HepG2 (cell line): Measurements from ENCODE around the gene RNLS.

Experiments used
- BRCA1 ChIP-seq: sonication (generic); formaldehyde crosslinking; IDR thresholded peaks from 2 replicates; pipeline ENCODE4 v1.4.0; 2020; ENCODE audit warnings: missing genetic modification reagents
- CCAR2 ChIP-seq: fragments of 200-400 bp; formaldehyde crosslinking; optimal IDR thresholded peaks from 2 replicates; pipeline ENCODE3; 2018; ENCODE audit warnings: low read depth, mild to moderate bottlenecking, low read length, moderate library complexity
- GMEB1 ChIP-seq: sonication (generic); formaldehyde crosslinking; IDR thresholded peaks from 2 replicates; pipeline ENCODE4 v1.5.1; 2020; ENCODE audit warnings: missing genetic modification reagents, mild to moderate bottlenecking, borderline replicate concordance
- MLX ChIP-seq: IDR thresholded peaks from 2 replicates; pipeline ENCODE4 v1.6.1; 2016
- POLR2A ChIP-seq, 2 experiments: IDR thresholded peaks; 2 replicates each; pipeline ENCODE4 v1.6.1; 2011; ENCODE audit warnings: low read depth in 2 of 2, low read length in 2 of 2, mild to moderate bottlenecking in 1 of 2, moderate library complexity in 1 of 2; ENCODE audit not compliant: insufficient read depth in 1 of 2
- PRDM15 ChIP-seq: sonication (generic); formaldehyde crosslinking; IDR thresholded peaks from 2 replicates; pipeline ENCODE4 v1.4.0; 2020; ENCODE audit warnings: missing genetic modification reagents
- RARG ChIP-seq: sonication (generic); formaldehyde crosslinking; IDR thresholded peaks from 2 replicates; pipeline ENCODE4 v1.4.0; 2020; ENCODE audit warnings: low read depth, mild to moderate bottlenecking, missing genetic modification reagents
- ZBTB38 ChIP-seq: sonication (generic); formaldehyde crosslinking; IDR thresholded peaks from 2 replicates; pipeline ENCODE4 v1.5.1; 2020; ENCODE audit warnings: mild to moderate bottlenecking, missing genetic modification reagents
- ZNF703 ChIP-seq: sonication (generic); formaldehyde crosslinking; IDR thresholded peaks from 2 replicates; pipeline ENCODE4 v1.5.1; 2020; ENCODE audit warnings: missing genetic modification reagents, mild to moderate bottlenecking, moderate library complexity, borderline replicate concordance
- ZNF766 ChIP-seq: sonication (generic); formaldehyde crosslinking; IDR thresholded peaks from 2 replicates; pipeline ENCODE4 v1.5.0; 2020; ENCODE audit warnings: missing genetic modification reagents, borderline replicate concordance

GRCh38 chr10:88372881-88373592, 210.1 kb downstream of the RNLS start:
- TF ChIP-seq POLR2A (IDR thresholded peaks at IDR 0.05; ENCODE audit: insufficient read depth in 1 of 2, low read depth in 2 of 2, low read length in 2 of 2): no peak
- no peak for TF ChIP-seq PRDM15
- no peak for TF ChIP-seq RARG (CRISPR knock-in tag)
- no peak for TF ChIP-seq ZNF766 (CRISPR knock-in tag)
- TF ChIP-seq MLX: no peak
- TF ChIP-seq BRCA1 (CRISPR knock-in tag): no peak
- TF ChIP-seq CCAR2: no peak
- no peak for TF ChIP-seq GMEB1 (CRISPR knock-in tag)
- TF ChIP-seq ZBTB38 (CRISPR knock-in tag): no peak
- no peak for TF ChIP-seq ZNF703 (CRISPR knock-in tag)
